Activated CD4-positive, CD25-positive, alpha-beta regulatory T cell (primary cell): ENCODE measurements around the gene PSG2.
"Not testable (repeated sequence)": the region's sequence is repeated elsewhere in the genome, so short reads cannot be mapped to it uniquely, and the experiment has no call there.

Experiments used
- DNase-seq, 4 experiments: peaks; one replicate each; lab custom pipeline; 2025; lab: John Stamatoyannopoulos, UW

PSG2 gene

DNA sequence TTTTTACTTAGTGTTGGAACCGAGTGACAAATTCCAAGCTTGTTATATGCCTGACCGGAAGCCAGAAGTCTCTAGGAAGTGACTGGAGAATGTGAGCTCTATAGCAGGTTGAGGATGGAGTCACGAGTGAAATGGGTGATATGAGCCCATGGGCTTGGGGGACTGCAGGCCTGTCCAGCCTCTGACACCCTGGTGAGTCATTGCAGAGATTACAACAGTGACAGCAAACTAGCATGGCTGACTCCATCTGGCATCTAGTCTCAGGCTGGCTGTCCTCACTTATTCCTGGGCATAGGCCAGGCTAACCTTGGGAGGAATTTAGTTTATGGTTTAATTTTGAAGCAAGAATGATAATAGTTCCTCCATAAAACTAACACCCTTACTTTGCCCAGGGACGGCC is 4.6 kb downstream of the PSG2 start:
- DNase-seq, result not testable (repeated sequence)

DNA sequence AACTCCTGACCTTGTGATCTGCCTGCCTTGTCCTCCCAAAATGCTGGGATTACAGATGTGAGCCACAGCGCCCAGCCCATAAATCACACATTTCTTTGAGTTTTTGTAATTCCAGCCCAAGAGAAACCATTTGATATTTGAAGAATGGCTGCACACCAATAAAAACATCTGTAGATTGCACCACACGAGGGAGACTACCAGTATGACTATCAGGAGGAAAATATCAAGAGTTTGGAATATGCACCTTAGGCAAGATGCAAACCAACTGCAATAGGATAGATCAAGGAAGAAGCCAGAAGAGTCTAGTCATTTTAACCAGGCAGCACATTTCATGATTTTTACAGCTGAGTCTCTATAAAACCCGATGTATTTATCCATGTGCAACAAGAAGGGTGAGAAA is 20.1 kb downstream of the PSG2 start:
- DNase-seq, result not testable (repeated sequence)

DNA sequence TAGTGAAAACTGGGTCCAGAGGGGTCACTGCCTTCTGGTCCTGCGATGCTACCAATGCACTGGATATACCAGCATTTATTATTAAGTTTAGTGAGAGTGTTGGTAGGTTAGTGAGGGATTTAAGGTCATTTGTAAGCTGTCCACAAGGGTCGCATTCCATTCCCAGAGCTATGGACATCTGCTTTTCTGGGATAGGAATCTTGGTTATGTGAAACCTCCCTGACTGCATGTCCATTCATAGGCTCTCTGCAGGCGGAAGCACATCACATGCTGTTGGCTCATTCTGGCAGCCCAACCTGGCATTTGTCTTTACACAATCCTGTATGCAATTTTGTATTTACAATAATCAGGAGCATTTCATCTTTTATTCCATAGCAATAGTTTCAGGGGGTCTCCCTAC is 21.2 kb downstream of the PSG2 start:
- DNase-seq, result not testable (repeated sequence)

DNA sequence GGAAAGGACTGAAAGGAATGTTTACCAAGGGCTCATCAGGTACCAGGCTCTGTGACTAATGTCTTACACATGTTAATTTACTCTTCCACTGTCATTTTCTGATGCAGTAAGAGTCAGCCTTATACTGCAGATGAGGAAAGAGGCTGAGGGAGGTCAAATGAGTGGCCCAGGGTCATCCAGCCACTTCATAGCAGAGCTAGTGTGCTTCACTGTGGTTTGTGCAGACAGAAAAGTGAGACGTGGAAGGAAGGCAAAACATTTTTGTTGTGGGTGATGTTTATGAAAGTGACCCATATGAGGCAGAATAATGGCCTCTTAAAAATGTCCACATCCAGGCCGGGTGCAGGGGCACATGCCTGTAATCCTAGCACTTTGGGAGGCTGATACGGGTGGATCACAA is 22.2 kb downstream of the PSG2 start:
- not testable (repeated sequence) for DNase-seq

DNA sequence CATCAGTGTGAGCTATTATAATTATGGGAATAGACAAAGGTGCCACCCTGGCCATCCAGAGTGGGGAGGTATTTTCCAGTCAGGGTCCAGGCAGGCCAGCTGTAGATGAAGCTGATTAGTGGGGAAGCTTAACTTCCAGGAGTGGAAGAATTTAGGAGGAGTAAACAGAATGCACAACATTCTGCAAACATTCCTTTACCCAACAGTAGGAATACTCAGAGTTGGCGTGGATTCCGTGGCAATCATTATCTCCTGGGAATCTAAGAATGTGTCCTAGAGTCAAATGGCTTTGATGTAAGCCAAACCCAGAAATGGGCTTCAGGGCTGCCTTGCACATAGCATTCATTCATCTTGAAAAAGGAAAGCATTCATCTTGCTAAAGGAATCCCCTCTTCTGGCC is 23.0 kb downstream of the PSG2 start:
- not testable (repeated sequence) for DNase-seq

DNA sequence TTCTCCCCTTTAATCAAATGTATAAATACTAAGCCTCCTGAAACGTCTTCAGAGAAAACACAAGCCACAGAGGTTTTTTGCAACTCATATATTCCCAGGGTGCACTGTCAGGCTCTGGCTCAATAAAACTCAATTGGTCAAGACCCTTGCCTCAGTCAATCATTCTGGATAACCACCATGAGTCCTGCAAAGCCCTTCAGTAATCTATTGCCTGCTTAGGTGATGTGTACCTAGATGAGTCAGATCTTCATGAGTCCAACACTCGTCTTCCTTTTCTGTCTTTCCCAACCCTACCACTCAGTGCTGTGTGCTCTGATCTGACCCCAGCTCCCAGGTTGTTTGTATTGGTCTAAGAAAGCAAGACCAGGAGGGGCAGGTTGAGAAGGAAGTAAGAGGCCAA is 24.1 kb downstream of the PSG2 start:
- not testable (repeated sequence) for DNase-seq

DNA sequence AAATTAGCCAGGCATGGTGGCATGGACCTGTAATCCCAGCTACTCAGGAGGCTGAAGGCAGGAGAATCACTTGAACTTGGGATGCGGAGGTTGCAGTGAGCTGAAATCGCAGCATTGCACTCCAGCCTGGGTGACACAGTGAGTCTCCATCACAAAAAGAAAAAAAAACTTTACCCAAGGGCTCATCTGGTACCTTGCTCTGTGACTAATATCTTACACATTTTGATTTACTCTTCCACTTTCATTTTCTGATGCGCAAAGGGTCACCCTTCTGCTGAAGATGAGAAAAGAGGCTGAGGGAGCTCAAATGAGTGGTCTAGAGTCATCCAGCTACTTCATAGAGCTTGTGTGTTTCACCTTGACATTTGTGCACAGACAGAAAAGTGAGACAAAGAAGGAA is 34.5 kb downstream of the PSG2 start:
- not testable (repeated sequence) for DNase-seq

DNA sequence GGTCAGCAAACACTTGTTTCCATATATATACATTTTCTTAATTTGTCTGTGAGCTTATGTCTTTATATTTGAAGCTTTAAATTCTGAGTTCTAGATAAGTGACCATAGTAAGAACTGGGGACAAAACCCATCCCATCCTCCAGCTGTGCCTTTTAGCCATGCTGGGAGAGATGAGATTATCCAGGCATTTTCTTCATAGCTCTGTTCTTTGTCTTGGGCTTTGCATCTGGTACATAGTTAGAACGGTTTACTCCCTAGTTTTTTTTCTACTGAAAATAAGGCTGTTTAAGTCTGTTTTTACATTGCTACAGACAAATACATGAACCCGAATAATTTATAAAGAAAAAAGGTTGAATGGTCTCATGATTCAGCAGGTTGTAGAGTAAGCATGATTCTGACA is 35.9 kb downstream of the PSG2 start:
- DNase-seq, result not testable (repeated sequence)

DNA sequence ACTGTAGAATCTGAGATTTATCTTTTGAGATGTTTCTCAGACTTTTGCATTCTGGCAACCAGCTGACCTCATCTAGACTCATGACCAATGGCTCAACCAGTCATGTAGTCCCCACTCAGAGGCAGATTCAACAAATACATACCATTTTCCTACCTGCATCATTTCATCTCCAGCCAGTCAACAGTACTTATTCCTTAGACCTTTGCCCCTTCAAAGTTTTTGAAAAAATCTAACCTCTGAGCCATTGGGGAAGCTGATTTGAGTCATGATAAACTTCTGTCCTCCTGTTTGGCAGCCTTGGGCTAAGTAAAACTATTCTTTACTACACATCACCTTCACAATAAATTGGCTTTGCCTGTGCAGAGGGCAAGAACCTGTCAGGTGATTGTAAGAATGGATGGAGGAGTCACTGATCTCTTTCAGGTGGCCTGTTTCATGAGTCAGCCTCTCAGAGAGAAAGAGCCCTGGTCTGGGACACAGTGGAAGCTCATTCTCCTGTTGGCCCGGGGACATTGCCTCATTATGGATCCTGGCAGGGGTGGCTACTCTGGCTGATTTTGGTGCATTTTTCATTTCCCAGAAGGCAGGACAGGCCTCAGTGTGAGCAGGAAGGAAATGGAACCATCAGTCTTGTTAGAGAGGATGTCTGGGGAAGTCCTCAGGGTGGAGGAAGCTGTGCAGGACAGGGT is 38.9 kb downstream of the PSG2 start:
- DNase-seq, result not testable (repeated sequence)

DNA sequence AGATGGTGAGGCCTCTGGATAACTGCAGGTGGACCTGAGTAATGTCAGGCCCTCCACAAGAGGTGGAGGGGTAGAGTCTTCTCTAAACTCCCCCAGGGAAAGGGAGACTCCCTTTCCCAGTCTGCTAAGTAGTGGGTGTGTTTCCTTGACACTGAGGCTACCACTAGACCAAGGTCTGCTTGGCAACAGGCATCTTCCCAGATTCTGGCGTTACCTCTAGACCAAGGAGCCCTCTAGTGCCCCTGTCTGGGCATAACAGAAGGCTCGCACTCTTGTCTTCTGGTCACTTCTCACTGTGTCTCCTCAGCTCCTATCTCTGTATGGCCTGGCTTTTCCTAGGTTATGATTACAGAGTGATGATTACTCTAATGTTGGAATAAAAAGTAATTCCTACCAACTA is 50.9 kb downstream of the PSG2 start:
- not testable (repeated sequence) for DNase-seq

DNA sequence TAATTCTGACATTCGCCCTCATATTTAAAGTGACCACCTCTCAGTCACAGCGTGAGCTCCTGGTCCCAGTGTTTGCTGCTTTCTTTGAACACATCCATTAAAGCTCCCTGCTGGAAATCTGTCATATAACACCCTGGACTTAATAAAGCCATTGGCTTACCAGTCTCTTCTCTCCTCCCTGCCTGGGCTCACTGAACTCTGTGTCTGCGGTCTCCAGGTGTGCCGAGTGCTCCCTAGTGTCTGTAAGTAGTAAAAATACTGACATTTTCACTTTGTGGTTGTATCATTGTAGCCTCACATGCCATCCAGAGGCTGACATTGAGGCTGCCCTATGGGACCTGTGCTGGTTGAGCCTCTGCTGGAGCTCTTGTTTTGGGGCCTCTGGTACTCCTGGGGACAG is 53.6 kb downstream of the PSG2 start:
- no peak for DNase-seq

DNA sequence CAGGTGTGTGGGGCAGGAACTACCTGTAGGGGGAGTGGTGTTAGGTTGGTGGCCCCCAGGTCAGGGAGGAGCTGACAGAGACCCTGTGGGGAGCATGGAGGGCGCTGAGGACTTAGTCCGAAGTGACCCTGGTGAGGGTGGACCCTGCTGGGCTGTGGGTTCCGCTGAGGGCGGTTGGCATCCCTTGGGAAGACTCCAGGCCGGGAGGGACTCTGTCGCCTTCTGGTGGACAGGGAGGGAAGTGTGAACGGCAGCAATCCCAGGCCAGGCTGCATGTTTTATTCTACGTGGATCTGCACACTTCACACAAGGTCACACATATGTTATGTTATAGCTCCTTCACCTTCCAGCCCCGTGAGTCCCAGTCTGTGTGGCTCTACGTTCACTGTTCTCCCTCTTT is 54.5 kb downstream of the PSG2 start:
- DNase-seq, result not testable (repeated sequence)

DNA sequence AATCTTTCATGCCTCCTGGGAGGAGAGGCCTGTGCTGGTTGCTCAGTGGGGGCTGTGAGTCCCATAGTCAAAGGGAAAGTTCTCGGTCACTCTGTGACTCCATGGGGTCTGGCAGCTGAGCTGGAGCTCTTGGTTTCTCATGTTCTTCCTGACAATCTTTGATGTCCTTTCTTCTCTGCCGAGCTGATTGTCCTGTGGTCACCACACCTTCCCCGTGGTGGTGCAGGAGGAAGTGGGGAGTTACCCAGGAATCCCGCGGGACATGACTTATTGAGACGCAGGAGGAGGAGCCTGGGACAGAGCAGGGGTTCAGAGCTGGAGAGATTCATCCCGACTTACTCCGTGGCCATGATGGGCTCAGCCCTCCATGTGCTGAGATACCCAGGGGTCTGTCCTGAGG is 55.4 kb downstream of the PSG2 start:
- not testable (repeated sequence) for DNase-seq

DNA sequence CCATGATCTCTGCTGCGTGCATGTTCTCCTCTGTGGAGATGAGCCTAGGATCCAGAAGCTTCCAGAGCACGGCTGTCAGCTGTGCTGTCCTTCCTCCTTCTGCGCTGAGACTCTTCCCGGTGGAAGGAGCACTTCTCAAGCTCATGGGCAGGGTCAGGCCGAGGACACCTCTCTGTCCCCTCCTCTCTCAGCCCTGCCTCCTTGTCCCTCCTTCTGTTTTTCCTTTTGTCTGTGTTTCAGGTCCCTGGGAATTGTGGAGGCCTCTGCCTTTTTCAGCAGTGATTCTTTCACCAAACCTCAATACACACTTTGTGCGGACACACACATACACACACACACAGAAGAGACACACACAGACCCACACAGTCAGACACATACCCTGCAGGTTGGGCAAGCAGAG is 56.1 kb downstream of the PSG2 start, which contains the start of gene PSG11:
TSS of gene PSG11 (minus strand) at position 101 of the 400 bp plus-strand sequence. CDS start at position 4, 97 bp downstream.
- not testable (repeated sequence) for DNase-seq

DNA sequence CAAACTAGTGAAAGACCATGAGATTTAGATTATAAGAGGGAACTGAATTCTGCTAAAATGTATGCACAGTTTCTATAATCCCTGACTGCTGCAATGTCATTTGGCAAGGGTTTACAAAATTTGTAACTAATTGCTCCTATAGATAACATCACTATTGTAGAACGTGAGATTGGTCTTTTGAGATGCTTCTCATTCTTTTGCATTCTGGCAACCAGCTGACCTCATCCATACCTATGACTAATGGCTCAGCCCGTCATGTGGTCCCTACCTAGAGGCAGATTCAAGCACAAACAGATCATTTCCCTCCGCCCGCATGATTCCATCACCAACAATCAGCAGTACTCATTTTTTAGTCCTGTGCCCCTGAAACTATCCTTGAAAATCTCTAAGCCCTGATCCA is 60.4 kb downstream of the PSG2 start:
- not testable (repeated sequence) for DNase-seq

DNA sequence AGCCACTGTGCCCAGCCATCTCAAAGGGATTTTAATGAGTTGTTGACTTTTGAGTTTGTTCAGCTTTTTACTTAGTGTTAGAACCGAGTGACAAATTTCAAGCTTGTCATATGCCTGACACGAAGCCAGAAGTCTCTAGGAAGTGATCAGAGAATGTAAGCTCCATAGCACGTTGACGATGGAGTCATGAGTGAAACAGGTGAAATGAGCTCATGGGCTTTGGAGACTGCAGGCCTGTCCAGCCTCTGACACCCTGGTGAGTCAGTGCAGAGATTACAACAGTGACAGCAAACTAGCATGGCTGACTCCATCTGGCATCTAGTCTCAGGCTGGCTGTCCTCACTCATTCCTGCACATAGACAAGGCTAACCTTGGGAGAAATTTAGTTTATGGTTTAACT is 60.9 kb downstream of the PSG2 start:
- DNase-seq, result not testable (repeated sequence)

DNA sequence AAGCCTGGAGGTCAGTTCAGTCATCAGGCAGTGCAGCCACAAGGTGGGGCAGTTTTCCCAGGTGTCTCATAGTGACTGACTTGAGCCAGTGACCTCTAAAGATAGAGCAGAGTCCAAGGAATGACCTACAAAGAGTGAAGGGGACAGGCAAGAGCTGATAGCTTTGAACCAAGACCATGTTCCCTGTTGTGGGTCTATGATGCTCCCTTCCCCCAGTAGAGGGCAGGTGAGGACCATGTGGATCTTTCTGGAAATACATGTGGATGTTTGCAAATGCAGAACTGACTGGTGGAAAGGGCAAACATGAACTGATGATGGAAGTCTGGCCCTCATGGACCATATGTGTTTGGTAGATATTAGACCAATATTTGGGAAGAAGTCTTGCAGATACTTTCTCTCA is 62.9 kb downstream of the PSG2 start:
- not testable (repeated sequence) for DNase-seq
